ENCODE measurements around the gene ARID2.
A peak's percentile ranks its signal among the peaks of the same experiment; 100 is the strongest.

ARID2 gene

DNA sequence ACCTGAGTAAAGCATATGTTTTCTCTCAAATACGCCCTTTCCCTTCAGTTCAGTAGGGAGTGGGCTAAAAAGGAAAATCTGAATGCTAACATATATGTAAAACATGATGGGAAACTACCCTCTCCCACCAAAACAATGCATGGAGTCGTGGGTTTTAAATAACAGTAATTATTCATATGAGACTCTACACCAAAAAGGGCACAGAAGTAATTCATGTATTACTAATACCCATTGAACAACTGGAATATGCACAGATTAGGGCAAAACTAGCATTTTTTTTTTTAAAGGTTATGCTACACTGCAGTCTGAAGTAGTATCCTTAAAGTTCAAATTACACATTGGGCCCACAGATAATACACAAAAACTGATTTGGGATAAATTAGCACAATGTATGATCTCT lies 8.1 kb upstream of the ARID2 start:
- no peak for DNase-seq

DNA sequence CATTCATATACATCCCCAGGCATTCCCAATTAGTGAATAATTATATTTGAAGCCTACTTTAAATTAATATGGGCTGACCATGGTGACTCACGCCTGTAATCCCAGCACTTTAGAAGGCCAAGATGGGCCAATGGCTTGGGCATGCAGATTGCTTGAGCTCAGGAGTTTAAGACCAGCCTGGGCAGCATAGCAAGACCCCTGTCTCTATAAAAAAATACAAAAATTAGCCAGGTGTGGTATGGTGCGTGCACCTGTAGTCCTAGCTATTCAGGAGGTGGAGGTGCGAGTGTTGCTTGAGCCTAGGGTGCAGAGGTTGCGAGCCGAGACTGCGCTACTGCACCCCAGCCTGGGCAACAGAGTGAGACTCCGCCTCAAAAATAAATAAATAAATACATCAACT lies 7.6 kb upstream of the ARID2 start:
- DNase-seq, result no peak

DNA sequence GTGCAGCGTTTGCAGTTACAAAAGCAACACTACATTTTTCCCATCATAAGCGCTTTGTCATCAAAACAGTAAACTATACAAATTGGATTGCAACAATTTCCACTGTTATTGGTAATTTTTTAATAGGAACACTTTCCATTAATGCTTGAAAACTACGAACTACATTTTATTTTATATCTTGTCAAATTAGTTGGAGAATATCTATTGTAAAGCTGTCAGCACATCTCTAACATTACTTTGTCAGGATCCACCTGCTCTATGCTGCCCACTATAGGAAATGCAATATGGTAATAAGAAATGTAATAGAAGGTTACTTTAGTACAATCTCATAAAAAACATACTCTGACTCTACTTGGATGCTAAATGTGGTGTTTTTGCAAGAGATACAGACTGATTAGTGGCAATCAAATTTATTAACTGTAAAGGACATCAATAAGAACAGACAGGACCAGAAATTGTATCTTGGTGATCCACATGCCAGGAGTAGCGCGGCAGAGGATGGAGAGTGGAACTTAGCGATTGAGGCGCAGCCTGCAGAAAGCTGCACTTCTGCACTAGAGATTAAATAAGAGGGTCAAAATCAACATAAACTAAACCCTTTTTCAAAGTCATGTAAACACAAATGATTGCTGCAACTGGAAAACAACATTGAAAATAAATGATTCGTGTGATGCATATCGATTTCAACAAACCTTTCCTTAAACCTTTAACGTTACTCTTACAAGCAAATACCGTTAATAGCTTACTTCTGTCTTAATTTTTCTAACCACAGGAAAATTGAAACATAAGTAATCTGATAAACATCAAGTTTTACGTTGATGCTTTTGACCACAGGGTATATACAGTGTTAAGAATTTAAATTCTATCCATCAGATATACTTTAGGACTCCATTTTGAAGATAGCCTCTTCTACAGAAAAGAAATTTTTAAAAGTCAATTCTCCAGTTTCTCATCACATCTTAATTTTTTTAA lies 3.6 kb upstream of the ARID2 start:
- no peak for DNase-seq

DNA sequence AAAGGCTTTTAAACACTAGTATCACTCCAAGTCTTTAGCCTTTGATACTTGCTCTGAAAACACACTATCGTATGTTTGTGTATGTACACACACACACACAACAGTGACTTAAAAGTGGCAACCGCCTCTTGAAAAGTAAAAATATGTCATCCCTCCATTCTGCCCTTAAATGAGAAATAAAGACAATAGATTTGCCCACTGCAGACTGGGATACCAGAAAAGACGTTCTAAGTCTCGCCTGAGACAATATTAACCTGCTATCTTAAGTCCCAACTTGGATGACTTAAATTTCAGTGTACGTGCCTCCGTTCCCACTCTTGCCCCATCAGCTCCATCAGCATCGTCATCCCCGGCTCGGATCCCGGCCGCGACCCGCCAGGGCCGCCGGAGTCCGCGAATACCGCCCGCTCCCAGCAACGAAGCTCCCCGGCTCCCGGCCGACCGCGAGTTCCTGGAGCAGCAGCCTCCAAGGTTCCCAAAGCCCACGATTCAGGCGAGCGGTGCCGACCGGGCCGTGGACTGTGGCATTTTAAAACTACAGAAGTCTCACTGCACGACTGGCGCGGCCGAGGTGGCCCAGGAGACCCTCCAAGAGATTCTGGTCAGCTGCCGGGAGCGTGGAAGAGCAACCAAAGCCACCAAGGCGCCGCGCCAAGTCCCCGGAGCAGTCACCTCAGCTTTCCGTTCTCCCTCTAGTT lies 2.8 kb upstream of the ARID2 start:
- DNase-seq, result peak; percentile 34

DNA sequence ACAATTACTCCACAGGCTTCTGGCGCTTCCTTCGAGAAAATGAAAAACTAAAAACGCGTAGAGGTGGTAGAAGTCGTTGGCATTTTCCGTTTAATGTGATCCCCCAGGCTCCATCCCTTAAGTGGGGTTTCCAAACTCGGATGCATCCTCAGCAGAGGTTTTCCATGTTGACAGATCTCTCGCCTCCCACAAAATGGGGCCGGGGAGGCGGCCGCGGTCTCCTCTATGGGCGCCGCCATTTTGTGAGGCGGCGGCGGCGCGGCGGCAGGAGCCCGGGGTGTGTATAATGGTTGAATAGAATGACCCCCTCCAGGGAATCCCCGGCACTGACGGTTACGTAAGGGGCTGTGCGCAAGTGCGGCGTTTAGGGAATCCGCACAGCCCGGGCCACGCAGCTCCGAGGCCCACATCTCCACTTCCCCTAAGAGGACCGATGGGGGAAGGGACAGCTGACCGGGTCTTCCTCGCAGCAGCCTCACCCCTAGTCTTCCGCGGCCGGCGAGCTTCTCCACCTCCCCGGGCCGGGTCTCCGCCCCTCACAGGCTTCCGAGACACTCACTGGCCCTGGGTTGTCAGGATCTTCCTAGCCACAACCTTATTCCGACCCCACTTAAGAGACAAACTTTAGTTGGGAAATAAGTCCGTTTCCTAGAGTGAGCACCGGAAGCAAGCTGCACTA lies 2.1 kb upstream of the ARID2 start:
- peak; percentile 79 for DNase-seq

DNA sequence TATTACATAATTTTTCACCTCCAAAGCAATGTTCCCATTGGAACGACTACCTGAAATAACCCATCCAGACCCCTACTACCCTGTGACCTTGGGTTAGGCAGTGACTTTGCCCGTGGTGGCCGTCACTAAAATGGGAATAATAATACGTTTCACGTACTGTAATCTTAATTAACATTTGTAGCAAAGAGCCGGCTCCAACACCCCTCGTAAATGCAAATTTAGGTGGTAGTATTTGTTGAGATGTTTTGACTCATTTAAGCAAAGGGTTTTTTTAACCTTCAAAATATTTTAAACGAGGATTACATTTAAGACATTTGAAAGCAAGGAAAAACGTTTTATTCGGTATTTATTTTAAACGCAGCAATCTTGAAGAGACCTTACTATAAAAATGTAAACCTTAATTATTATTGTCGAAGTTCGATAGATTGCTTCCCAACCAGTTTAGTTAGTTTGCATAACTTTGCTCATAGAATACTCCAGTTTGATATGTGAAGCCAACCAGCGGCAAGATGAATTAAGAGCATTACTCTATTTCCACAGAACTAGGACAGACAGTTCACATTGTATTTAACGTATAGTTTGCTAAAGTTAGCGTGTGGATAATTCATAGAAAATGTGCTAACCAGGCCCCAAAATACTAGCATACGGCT lies 1.4 kb upstream of the ARID2 start:
- DNase-seq, result peak; percentile 17

DNA sequence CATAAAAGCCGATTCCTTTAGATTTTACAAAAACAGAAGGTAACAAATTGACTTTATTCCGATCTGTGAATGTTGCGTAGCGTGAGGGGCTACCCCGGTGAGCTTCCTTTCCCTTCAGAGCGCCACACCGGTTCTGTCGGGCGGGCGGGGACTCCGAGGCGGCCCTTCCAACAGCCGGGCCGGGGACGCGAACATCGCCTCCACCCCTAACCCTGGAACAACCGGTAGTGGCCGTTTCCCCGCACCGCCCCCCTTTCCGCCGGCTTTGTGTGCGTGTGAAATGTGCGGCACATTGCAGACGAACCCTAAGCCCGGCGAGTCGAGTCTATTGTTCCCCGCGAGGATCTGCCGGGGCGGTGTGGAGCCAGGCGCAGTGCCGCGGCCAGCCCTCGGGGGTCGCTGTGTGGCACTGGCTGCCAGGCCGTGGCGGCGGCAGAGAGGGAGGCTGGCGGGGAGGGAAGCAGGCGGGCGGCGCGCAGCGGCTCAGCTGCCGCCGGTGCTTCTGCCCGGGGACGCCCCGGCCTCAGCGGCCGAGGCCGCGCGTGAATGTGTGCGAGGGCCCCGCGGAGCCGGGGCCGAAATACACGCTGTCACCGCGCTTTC lies 775 bp upstream of the ARID2 start:
- peak; percentile 92 for DNase-seq

DNA sequence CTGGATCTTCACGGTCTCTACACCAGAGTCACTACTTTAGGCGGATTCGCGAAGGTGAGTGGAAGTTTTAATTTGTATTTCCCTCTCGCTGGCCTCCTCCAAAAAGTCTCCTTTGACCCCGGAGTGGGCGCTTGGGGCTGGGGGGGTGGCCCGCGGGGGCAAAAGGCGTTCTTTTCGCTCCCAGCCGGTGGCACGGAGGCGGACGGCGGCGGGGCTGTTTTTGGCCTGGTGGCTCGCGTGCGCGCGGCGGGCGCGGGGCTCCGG lies 510 bp downstream of the ARID2 start:
- DNase-seq, result peak; percentile 42

DNA sequence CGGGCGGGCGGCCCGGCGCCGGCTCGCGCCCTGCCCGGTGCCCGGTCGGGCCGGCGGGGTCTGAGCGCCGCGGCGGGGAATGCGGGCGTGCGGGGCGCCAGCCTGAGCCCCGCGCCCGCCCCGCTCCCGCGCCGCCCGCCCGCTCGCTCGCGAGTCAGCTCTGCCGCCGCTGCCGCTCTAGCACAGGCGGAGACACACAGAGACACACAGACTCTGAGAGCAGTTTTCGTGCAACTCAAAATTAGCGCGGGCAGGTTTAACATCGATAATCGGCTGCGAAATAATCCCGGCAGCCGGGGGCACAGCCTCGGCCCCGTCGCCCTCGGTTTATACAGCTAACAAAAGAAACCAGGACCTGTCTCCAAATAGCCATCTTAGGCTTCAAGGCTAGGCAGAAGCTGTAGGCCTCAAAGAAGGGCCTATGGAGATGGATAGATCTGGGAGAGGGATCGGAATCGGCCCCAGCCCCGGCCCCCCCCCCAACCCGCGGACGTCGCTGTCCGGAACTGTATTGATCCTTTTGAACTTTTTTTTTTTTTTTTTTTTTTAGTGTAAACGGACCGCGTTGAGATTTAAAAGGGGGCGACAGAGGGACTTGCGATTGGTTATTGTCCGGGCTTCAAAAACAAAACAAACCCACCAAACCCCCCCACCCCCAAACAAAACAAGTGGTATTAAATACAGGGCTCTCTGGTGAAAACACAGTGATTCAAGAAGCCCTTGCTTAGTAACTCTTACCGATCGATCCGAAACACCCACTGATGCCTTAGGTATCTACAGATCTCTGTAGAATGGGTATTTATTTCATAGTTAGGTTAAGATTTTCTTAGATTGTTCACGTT lies 1.1 kb downstream of the ARID2 start:
- DNase-seq, result peak; percentile 41

DNA sequence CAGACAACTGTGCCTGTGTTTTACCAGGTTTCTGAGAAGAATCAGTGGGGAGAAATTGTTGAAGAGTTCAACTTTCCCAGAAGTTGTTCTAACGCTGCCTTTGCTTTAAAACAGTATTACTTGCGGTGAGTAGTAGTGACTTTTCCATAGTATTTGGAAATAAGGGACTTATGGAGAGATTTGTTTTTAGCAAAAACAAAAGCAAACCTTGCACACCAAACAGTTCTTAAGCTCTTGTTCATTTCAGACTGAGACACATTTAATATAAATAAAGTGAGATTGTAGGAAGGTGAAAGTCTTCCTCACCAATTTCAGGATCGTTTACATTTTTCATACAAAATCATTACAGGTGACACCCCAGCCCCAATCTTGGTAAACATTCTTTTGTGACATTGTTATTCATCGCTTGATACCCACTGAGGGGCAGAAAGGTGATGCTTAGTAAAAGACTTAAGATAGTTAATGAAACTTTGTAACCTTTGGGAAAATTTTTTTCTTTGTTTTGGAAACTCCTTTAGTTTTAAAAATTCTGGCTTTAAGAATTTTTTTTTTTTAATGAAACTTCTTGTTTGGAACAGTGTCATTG lies 1.8 kb downstream of the ARID2 start:
- no peak for DNase-seq

DNA sequence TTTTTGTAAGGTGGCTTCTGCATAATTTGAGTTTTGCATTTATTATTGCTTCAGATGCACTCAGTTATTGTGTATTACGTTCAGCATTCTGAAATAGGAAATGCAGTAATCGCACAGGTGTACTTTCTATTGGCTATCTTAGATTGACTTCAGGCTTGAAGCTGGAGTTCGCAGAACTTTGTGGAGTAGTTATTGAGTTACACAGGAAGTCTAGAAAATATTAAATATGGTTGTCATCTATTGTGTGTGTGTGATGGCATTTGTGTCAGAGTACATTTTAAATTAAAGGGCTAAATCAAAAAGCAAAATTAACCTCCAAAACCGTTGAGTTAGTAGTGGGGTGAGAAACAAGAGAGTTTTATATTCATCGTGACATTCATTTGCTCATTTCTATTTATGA lies 2.7 kb downstream of the ARID2 start:
- DNase-seq, result no peak

DNA sequence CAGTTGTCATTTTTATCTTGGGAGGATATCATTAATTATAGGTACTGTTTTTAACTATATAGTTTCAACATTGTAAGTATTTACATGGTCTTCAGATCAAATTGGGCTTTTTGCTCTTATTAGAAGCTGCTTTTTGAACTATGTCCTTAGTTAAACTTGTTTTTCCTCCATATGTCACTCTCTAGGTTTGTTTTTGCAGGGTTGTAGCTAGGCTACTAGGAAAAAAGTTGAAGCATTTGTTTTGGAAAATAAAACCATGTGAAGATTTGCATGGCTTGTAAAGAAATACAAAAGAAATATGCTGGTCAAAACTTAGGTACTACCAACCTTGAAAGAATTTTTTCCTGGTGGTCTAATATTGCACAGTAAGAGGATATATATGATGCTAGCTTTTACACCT lies 3.4 kb downstream of the ARID2 start:
- DNase-seq, result no peak

DNA sequence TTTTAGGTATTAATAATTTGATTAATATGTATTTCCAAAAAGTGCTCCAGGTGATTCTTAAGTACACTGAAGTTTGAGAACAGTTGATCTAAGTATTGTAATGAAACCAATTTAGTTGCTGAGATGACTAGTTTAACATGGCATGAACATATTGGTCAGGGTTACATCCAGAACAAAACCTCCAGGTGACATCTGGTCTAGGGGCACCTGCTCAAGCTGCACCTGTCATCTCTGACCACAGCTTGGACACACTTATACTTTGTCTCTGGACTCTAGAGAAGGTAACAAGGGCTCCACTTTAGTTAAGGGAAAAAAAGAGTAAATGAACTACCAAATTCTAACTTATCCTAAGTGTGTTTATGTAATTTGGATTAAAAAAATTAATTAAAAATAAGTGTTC lies 8.1 kb downstream of the ARID2 start:
- DNase-seq, result no peak

DNA sequence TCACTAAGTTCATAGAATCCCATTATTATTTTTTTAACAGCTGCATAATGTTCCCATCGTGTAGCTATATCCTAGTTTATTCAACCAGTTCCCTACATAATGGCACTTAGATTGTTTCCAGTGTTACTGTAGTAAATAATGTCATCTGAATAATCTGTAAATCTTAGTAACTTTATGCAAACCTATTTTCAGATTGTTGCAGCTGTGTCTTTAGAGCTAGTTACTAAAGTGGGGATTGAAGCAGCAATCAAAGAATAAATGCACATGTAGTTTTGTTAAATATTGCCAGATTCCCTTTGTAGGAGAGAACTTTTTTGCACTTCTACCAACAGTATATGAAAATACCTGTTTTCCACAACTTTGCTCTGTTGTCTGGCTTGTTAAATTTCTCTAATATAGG lies 13.1 kb downstream of the ARID2 start:
- DNase-seq, result no peak

DNA sequence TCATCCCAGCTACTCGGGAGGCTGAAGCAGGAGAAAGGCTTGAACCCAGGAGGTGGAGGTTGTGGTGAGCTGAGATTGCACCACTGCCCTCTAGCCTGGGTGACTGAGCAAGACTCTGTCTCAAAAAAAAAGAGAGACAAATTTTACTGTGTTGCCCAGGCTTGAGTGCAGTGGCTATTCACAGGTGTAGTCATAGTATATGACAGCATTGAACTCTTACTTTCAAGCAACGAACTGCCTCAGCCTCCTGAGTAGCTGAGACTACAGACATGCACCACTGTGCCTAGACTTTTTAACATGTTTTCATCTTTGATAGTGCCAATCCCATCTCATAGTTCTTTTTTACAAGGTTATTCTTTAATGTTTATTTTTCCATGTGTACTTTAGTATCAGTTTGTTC lies 13.7 kb downstream of the ARID2 start:
- no peak for DNase-seq

DNA sequence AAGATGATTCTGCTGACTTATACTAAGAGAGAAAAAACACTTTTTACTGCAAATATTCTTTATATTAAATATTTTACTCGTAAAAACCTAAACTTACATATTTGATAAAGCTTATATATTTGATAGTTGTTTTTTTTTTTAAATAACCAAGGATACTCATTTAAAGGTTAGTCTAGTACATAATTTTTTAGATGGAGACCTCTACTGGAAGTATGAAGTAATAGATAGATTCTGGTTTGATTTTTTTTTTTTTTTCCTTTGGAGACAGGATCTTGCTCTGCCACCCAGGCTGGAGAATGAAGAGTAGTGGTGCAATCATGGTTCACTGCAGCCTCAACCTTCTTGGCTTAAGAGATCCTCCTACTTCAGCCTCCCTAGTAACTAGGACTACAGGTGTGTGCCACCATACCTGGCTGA lies 16.4 kb downstream of the ARID2 start:
- DNase-seq, result no peak

DNA sequence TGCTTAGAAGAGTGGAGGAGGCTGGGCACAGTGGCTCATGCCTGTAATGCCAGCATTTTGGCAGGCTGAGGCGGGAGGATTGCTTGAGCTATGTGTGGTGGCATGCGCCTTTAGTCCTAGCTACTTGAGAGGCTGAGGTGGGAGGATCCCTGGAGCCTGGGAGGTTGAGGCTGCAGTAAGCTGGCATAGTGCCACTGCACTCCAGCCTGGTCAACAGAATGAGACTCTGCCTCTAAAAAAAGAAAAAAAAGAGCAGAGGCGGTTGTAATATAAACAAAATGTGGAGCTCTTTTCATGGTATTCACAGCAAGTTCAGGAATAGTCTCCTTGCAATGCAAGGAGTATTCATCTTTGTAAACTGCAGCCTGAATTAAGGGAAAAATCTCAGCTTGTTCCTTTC lies 27.2 kb downstream of the ARID2 start:
- no peak for DNase-seq

DNA sequence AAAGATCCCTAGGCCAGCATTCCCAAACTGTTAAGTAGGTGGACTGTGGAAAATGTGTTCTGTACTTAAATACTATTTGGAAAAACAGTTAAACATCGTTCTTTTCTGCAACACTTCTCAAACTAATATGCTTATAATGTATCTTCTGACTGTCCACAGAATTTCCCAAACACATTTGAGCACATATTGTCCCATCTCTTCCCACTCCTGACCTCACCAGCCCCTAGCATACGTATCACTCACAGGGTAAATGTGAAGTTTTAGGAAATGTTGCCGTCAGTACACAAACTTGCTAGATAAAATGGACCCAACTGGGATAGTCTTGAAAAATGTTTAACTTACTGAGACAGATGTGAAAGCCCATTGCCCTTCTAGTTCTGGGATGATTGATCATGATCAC lies 27.7 kb downstream of the ARID2 start:
- DNase-seq, result no peak

DNA sequence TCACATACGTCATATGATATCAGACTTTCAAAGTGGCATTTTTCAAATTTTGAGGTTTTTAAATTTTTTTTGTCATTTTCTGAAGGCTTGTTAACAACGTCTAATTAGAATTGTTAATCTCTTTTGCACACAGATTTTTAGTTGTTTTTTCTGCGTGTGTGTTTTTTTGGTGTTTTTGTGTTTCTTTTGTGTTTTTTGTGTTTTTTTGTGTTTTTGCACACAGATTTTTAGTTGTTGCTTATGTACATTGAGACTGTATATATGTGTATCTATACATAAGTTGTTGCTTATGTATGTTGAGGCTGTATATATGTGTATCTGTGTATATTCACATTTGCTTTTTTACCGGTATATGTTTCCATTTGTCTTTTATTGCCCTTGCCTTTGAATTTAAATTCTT lies 30.8 kb downstream of the ARID2 start:
- DNase-seq, result no peak

DNA sequence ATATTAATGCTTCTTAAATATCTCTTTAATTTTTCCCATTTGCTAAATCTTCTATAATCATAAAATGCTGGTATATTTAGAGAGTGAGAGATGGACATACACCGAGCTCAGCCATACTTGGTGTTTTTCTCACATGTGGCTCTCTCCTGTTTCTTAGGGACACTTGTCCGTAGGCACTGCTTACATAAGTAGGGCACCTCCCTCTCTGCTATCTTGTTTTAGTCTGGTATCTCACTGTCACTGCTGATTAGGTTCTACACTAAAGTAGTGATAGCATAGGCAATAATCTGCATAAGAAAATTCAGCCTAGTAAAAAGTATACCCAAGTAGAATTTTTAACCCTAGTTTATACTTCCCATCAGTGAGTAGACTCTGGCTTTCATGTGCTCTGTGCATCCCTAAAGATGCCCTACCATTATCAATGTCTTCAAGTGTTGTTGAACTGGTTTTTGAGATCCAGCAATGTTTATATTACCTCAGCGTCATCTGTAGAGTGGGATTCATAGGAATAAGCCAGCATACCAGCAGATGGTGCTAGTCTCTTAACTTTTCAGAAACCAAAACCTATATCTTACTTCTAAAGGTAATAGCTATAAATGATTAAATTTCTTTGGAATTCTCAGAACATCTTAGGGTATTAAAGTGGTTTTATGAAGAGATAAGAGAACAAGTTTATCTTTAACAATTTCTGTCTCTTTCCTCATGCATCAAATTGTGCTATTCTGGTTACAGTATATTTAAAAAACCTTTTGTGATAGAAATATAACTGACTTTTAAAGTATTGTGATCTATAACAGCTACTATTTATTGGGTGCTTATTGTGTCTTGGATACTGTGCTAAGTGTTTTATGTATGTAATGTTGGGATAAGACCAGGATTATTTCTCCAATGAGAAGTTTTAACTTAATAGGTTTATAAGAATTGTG lies 32.9 kb downstream of the ARID2 start:
- no peak for DNase-seq

DNA sequence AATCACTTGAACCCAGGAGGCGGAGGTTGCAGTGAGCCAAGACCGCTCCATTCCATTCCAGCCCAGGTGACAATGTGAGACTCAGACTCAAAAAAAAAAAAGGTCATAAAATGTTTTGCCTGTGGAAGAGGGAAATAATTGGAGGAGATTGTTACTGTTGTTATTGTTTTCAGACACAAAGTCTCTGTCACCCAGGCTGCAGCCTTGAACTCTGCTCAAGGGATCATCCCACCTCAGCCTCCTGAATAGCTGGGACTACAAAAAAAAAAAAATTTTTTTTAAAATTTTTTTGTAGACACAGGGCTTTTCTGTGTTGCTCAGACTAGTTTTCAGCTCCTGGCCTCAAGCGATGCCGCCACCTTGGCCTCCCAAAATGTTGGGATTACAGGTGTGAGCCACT lies 33.9 kb downstream of the ARID2 start:
- DNase-seq, result no peak

All from stimulated activated CD4-positive, alpha-beta T cell treated with anti-CD3 and anti-CD28 coated beads, Interleukin-12 subunit alpha, Interleukin-12 subunit beta, amount 100 ng/mL, for 4 hours (primary cell).